MM.1S (cell line): ENCODE measurements around the gene PDE3B.

ENCODE experiments used
- DNase-seq: peaks from one replicate; pipeline ENCODE4 v3.0.0-alpha.2; 2015
- H2AFZ ChIP-seq: fragments of 300-600 bp; sonication (generic); 2 replicates; pipeline ENCODE4 v1.6.0; 2016; ENCODE audit warnings: antibody characterized with exemption, low read length
- H3F3A ChIP-seq: fragments of 300-600 bp; sonication (generic); 2 replicates; pipeline ENCODE4 v1.6.1; 2016; ENCODE audit warnings: mild to moderate bottlenecking, antibody characterized with exemption, low read length, moderate library complexity, mixed read lengths; ENCODE audit not compliant: insufficient read depth
- H3K27ac ChIP-seq: fragments of 300-600 bp; sonication (generic); 2 replicates; pipeline ENCODE4 v1.5.1; 2016; ENCODE audit warnings: mild to moderate bottlenecking, low read length
- H3K27me3 ChIP-seq: fragments of 300-600 bp; sonication (generic); replicated peaks from 2 replicates; pipeline ENCODE4 v1.6.0; 2016; ENCODE audit warnings: low read length; ENCODE audit not compliant: insufficient read depth
- H3K36me3 ChIP-seq: fragments of 300-600 bp; sonication (generic); replicated peaks from 2 replicates; pipeline ENCODE4 v1.6.1; 2016; ENCODE audit warnings: mild to moderate bottlenecking, low read length, mixed read lengths; ENCODE audit not compliant: insufficient read depth
- H3K4me1 ChIP-seq: fragments of 300-600 bp; sonication (generic); 2 replicates; pipeline ENCODE4 v1.6.1; 2016; ENCODE audit warnings: low read length, mixed read lengths
- H3K4me2 ChIP-seq: fragments of 300-600 bp; sonication (generic); 2 replicates; pipeline ENCODE4 v1.6.0; 2016; ENCODE audit warnings: low read depth, low read length
- H3K4me3 ChIP-seq: fragments of 300-600 bp; sonication (generic); 2 replicates; pipeline ENCODE4 v1.5.1; 2016; ENCODE audit warnings: low read length, mixed read lengths
- H3K79me2 ChIP-seq: fragments of 300-600 bp; sonication (generic); 2 replicates; pipeline ENCODE4 v1.6.1; 2016; ENCODE audit warnings: mixed run types, low read length, mixed read lengths
- H3K9ac ChIP-seq: fragments of 300-600 bp; sonication (generic); 2 replicates; pipeline ENCODE4 v1.6.1; 2016; ENCODE audit warnings: low read length, mixed read lengths
- H3K9me2 ChIP-seq: fragments of 300-600 bp; sonication (generic); replicated peaks from 2 replicates; pipeline ENCODE4 v1.6.1; 2016; ENCODE audit warnings: mild to moderate bottlenecking, low read length, mixed read lengths; ENCODE audit not compliant: insufficient read depth
- H3K9me3 ChIP-seq: fragments of 300-600 bp; sonication (generic); replicated peaks from 2 replicates; pipeline ENCODE4 v1.6.1; 2016; ENCODE audit warnings: mild to moderate bottlenecking, low read length, mixed read lengths; ENCODE audit not compliant: insufficient read depth
- H4K20me1 ChIP-seq: fragments of 300-600 bp; sonication (generic); 2 replicates; pipeline ENCODE4 v1.6.1; 2016; ENCODE audit warnings: mild to moderate bottlenecking, low read length, moderate library complexity, mixed read lengths; ENCODE audit not compliant: insufficient read depth
- CTCF ChIP-seq: fragments of 300-600 bp; sonication (generic); IDR thresholded peaks from 2 replicates; pipeline ENCODE4 v1.5.1; 2016; ENCODE audit warnings: antibody characterized with exemption, low read length, mixed read lengths
- EZH2 ChIP-seq: fragments of 300-600 bp; sonication (generic); optimal IDR thresholded peaks from 2 replicates; pipeline ENCODE3; 2017; ENCODE audit warnings: low read depth, mild to moderate bottlenecking, antibody characterized with exemption, low read length, mixed read lengths
- EZH2phosphoT487 ChIP-seq: fragments of 300-600 bp; sonication (generic); IDR thresholded peaks from 2 replicates; pipeline ENCODE4 v1.6.1; 2018; ENCODE audit warnings: antibody characterized with exemption, low read length

The PDE3B gene

GRCh38 chr11:14641801-14642200 lies 1.8 kb upstream of the PDE3B start:
- Histone ChIP-seq H4K20me1 (no peaks in the 10 kb centered on the region), H3K36me3 (no peaks in the 10 kb centered on the region), H3K27me3 (no peaks in the 10 kb centered on the region), H3K79me2 (0 out of 2 replicates have a peak, but pooled peaks cover 5% of the 10 kb centered on the region), H3K9ac (no peak overlapping the region), H3K4me2 (no peak overlapping the region), H3F3A (no peaks in the 10 kb centered on the region), H2AFZ (no peak overlapping the region), H3K27ac (no peak overlapping the region), H3K9me2 (no peaks in the 10 kb centered on the region), H3K4me3 (no peak overlapping the region), H3K4me1 (0 out of 2 replicates have a peak, but pooled peaks cover 7% of the 10 kb centered on the region), H3K9me3 (no peaks in the 10 kb centered on the region)
- DNase-seq, result no peak
- TF ChIP-seq CTCF (no peak), EZH2phosphoT487 (no peak), EZH2 (no peak)

- no peaks in the 10 kb centered on the region for H3K9me3 ChIP-seq
- H3K9me2 ChIP-seq, result no peaks in the 10 kb centered on the region
- peak overlapping the region; percentile 74; the same call in 1 of the 2 replicates for H3K4me2 ChIP-seq
- TF ChIP-seq EZH2 (no peak), EZH2phosphoT487 (no peak), CTCF (no peak)
- H3K27ac ChIP-seq, result no peak overlapping the region
- no peak overlapping the region; the same call in 1 of the 2 replicates for H3K4me3 ChIP-seq
- no peaks in the 10 kb centered on the region for H3K36me3 ChIP-seq
- 0 out of 2 replicates have a peak, but pooled peaks cover 8% of the 10 kb centered on the region for H3K79me2 ChIP-seq
- H3F3A ChIP-seq, result no peaks in the 10 kb centered on the region
- no peak overlapping the region for H2AFZ ChIP-seq
- H3K9ac ChIP-seq, result no peak overlapping the region
- no peaks in the 10 kb centered on the region for H3K27me3 ChIP-seq
- H3K4me1 ChIP-seq, result 0 out of 2 replicates have a peak, but pooled peaks cover 7% of the 10 kb centered on the region
- no peaks in the 10 kb centered on the region for H4K20me1 ChIP-seq
- no peak for DNase-seq
Observed at GRCh38 chr11:14642453-14642852, 1.2 kb upstream of the PDE3B start.

- Histone ChIP-seq H3K36me3 (no peaks in the 10 kb centered on the region), H3K9me3 (no peaks in the 10 kb centered on the region), H3F3A (no peaks in the 10 kb centered on the region), H3K9ac (peak overlapping the region; percentile 80), H3K4me1 (0 out of 2 replicates have a peak, but pooled peaks cover 7% of the 10 kb centered on the region), H3K27me3 (no peaks in the 10 kb centered on the region), H4K20me1 (no peaks in the 10 kb centered on the region), H3K27ac (no peak overlapping the region), H3K79me2 (0 out of 2 replicates have a peak, but pooled peaks cover 8% of the 10 kb centered on the region), H3K4me3 (peak overlapping the region; percentile 76), H3K4me2 (peak overlapping the region; percentile 74), H2AFZ (peak overlapping the region; percentile 62; the same call in 1 of the 2 replicates), H3K9me2 (no peaks in the 10 kb centered on the region)
- TF ChIP-seq EZH2 (no peak), EZH2phosphoT487 (no peak), CTCF (no peak)
- no peak for DNase-seq
Observed at GRCh38 chr11:14642873-14643696, 519 bp upstream of the PDE3B start.
